Heart left ventricle (tissue), 13 donors: ENCODE measurements around the gene RFT1.

Source experiments
- CTCF ChIP-seq, 12 donors: fragments of 200-600 bp; sonication (generic) in 4 of 12; IDR thresholded peaks; one replicate each; pipeline versions ENCODE4 v1.5.0 to v1.8.0; 2018 to 2022; ENCODE audit warnings: antibody characterized with exemption in 12 of 12, mild to moderate bottlenecking in 5 of 12
- POLR2A ChIP-seq, 2 donors: fragments of 450-650 bp; IDR thresholded peaks; one replicate each; pipeline ENCODE4 v1.6.1; 2017; ENCODE audit warnings: antibody characterized with exemption in 2 of 2, mild to moderate bottlenecking in 2 of 2, moderate library complexity in 2 of 2
- donor health status: ischemic (EF 13 %, LVEDD 7.1; RV severe dilation, severe dysfunction).
- donor health status: DM: no; HTN: yes; CAD: no.
- donor health status: DM: no; HTN: no; CAD: no.
- donor health status: ischemic (EF 25% LVEDD 6.9; RV normal size, moderate dysfunction).
- donor health status: ischemic (EF 25% LVEDD 5.7; RV mildly dilated, moderate dysfunction).
- donor health status: ischemic (EF 35%, LVEDD 5.7; RV mildly dilated, moderate dysfunction).
- donor health status: nonischemic (EF 11% LVEDD 7.7; RV severe dilation, severe dysfunction).
- donor health status: DM: yes; HTN: yes; CAD: no.
- donor health status: PGD.
- donor health status: ischemic (EF 29% LVEDD 5.4; RV normal size, mild dysfunction).
- donor health status: nonischemic (EF 23%, LVEDD 6.1; RV moderate dilation, normal function).

GRCh38 chr3:53145713-53146080, 15.5 kb upstream of the RFT1 start:
- no peak for TF ChIP-seq CTCF (IDR thresholded peaks at IDR 0.05)
- TF ChIP-seq POLR2A (IDR thresholded peaks at IDR 0.05): no peak
